NCI-H2171 (cell line): Measurements from ENCODE around the gene HPN.
"Not testable (repeated sequence)": the region's sequence is repeated elsewhere in the genome, so short reads cannot be mapped to it uniquely, and the experiment has no call there.

Experiments used
- DNase-seq: peaks from one replicate; lab custom pipeline; 2025; lab: John Stamatoyannopoulos, UW

Gene HPN

GRCh38 chr19:35027851-35028599 lies 13.5 kb upstream of the HPN start:
- no peak for DNase-seq

- DNase-seq: not testable (repeated sequence)
Measured at GRCh38 chr19:35028600-35028885, 13.0 kb upstream of the HPN start.

GRCh38 chr19:35029275-35029736 lies 12.2 kb upstream of the HPN start:
- DNase-seq: not testable (repeated sequence)

- DNase-seq: no peak
Measured at GRCh38 chr19:35029737-35030256, 11.7 kb upstream of the HPN start.

- DNase-seq: peak; percentile 30
Measured at GRCh38 chr19:35030257-35031071, 11.1 kb upstream of the HPN start, which contains the start of gene SCN1B. Gene SCN1B (plus strand): TSS chr19:35030470. CDS start chr19:35030821, 351 bp downstream.

GRCh38 chr19:35031072-35031881 lies 10.2 kb upstream of the HPN start:
- peak; percentile 32 for DNase-seq

- no peak for DNase-seq
Measured at GRCh38 chr19:35032356-35032865, 9.1 kb upstream of the HPN start.

GRCh38 chr19:35033067-35034004 lies 8.2 kb upstream of the HPN start:
- DNase-seq: no peak

- no peak for DNase-seq
Measured at GRCh38 chr19:35034005-35034502, 7.5 kb upstream of the HPN start.

- DNase-seq: no peak
Measured at GRCh38 chr19:35034588-35035382, 6.7 kb upstream of the HPN start.

GRCh38 chr19:35037716-35038622 lies 3.6 kb upstream of the HPN start:
- peak; percentile 39 for DNase-seq

- DNase-seq: peak; percentile 43
Measured at GRCh38 chr19:35038623-35039512, 2.7 kb upstream of the HPN start.

- no peak for DNase-seq
Measured at GRCh38 chr19:35039881-35040825, 1.4 kb upstream of the HPN start.

- DNase-seq: no peak
Measured at GRCh38 chr19:35040826-35041547, 534 bp upstream of the HPN start.

- DNase-seq: no peak
Measured at GRCh38 chr19:35042056-35042730, 672 bp downstream of the HPN start.
